Natural killer cell treated with Interleukin-12 subunit alpha and Interleukin-12 subunit beta and Interleukin-15 and Interleukin-18, amount 100 ng/mL, for 72 hours (primary cell): ENCODE measurements around the gene ANKRD17. TPM values are rescaled to one million over a fixed set of nuclear protein-coding genes. Genes with fewer than 3 reads are reported as not detected.
A peak's percentile ranks its signal among the peaks of the same experiment; 100 is the strongest.
"Not testable (repeated sequence)": the region's sequence is repeated elsewhere in the genome, so short reads cannot be mapped to it uniquely, and the experiment has no call there.

Experiments
- ATAC-seq, 2 donors: fragments of 150-1000 bp; cut with Tn5 transposase in 1 of 2; sonication (Bioruptor Pico), chemical (Tn5 transposase) in 1 of 2; 2 replicates each; pipeline ENCODE4 v1.10.0; 2021
- DNase-seq: peaks from one replicate; pipeline ENCODE4 v3.0.0; 2022; ENCODE audit warnings: low spot score
- H3K27ac Mint-ChIP-seq, 2 donors: 1 replicate in 1 of 2; 2 replicates in 1 of 2; pipeline ENCODE4 v1.8.0; 2022; ENCODE audit warnings: mixed read lengths in 2 of 2, mild to moderate bottlenecking in 1 of 2, moderate library complexity in 1 of 2
- H3K27me3 Mint-ChIP-seq, 2 donors: 1 replicate in 1 of 2; 2 replicates in 1 of 2; pipeline ENCODE4 v1.8.0; 2022; ENCODE audit warnings: mixed read lengths in 2 of 2
- H3K36me3 Mint-ChIP-seq: one replicate; pipeline ENCODE4 v1.8.0; 2022; ENCODE audit warnings: mixed read lengths
- H3K4me1 Mint-ChIP-seq, 2 donors: 1 replicate in 1 of 2; 2 replicates in 1 of 2; pipeline ENCODE4 v1.8.0; 2022; ENCODE audit warnings: low read depth in 2 of 2, mixed read lengths in 2 of 2, mild to moderate bottlenecking in 1 of 2
- H3K4me3 Mint-ChIP-seq: one replicate; pipeline ENCODE4 v1.8.0; 2022; ENCODE audit warnings: mixed read lengths
- H3K9me3 Mint-ChIP-seq: 2 replicates; pipeline ENCODE4 v1.8.0; 2022; ENCODE audit warnings: mixed read lengths
- total RNA-seq, 2 donors: library from RNA; stranded (reverse); gene quantifications; one replicate each; pipeline ENCODE4 v1.2.3, GENCODE V29; 2022

ANKRD17 gene
- total RNA-seq, 2 donors from 2014 or later, result 63.5 to 88.6 TPM

GRCh38 chr4:73208376-73208775, 50.2 kb downstream of the ANKRD17 start:
- Mint-ChIP-seq H3K4me1 (peaks cover 36 to 51% of the 10 kb centered on the region in 2 donors), H3K4me3 (no peak overlapping the region), H3K36me3 (peaks cover 7% of the 10 kb centered on the region), H3K27ac (no peak overlapping the region), H3K27me3 (no peaks in the 10 kb centered on the region), H3K9me3 (no peaks in the 10 kb centered on the region)
- ATAC-seq (no peak), DNase-seq (no peak)

GRCh38 chr4:73206236-73206635, 52.4 kb downstream of the ANKRD17 start:
- Mint-ChIP-seq H3K4me3 (no peak overlapping the region), H3K9me3 (no peaks in the 10 kb centered on the region), H3K27me3 (no peaks in the 10 kb centered on the region), H3K4me1 (peaks cover 40 to 61% of the 10 kb centered on the region in 2 donors), H3K27ac (no peak overlapping the region), H3K36me3 (peaks cover 22% of the 10 kb centered on the region)
- ATAC-seq, result no peak
- DNase-seq, result no peak

GRCh38 chr4:73205482-73205881, 53.1 kb downstream of the ANKRD17 start:
- peaks cover 40 to 60% of the 10 kb centered on the region in 2 donors for H3K4me1 Mint-ChIP-seq
- H3K27ac Mint-ChIP-seq, result no peak overlapping the region
- no peaks in the 10 kb centered on the region for H3K27me3 Mint-ChIP-seq
- DNase-seq (no peak), ATAC-seq (no peak)
- peaks cover 22% of the 10 kb centered on the region for H3K36me3 Mint-ChIP-seq
- no peaks in the 10 kb centered on the region for H3K9me3 Mint-ChIP-seq
- H3K4me3 Mint-ChIP-seq, result no peak overlapping the region

- H3K36me3 Mint-ChIP-seq, result peaks cover 22% of the 10 kb centered on the region
Measured at GRCh38 chr4:73203976-73204375, 54.6 kb downstream of the ANKRD17 start.

GRCh38 chr4:73197220-73197619, 61.4 kb downstream of the ANKRD17 start:
- ATAC-seq, result no peak
- no peak overlapping the region for H3K27ac Mint-ChIP-seq
- no peak for DNase-seq
- peaks cover 5% of the 10 kb centered on the region for H3K36me3 Mint-ChIP-seq
- no peaks in the 10 kb centered on the region for H3K27me3 Mint-ChIP-seq
- H3K9me3 Mint-ChIP-seq, result no peaks in the 10 kb centered on the region
- peaks cover 15 to 17% of the 10 kb centered on the region in 2 donors for H3K4me1 Mint-ChIP-seq
- no peak overlapping the region for H3K4me3 Mint-ChIP-seq

More at GRCh38 chr4:73203976-73204375, 54.6 kb downstream of the ANKRD17 start:
- not testable (repeated sequence) for H3K27me3 Mint-ChIP-seq, H3K9me3 Mint-ChIP-seq, H3K27ac Mint-ChIP-seq, ATAC-seq, DNase-seq, H3K4me3 Mint-ChIP-seq
- peaks cover 42 to 48% of the 10 kb centered on the region in 2 donors for H3K4me1 Mint-ChIP-seq

GRCh38 chr4:73194064-73194463, 64.5 kb downstream of the ANKRD17 start:
- ATAC-seq (no peak), DNase-seq (no peak)
- no peak overlapping the region for H3K4me3 Mint-ChIP-seq
- H3K4me1 Mint-ChIP-seq, result peaks cover 13 to 22% of the 10 kb centered on the region in 2 donors
- H3K27ac Mint-ChIP-seq, result no peak overlapping the region
- H3K27me3 Mint-ChIP-seq, result no peaks in the 10 kb centered on the region
- H3K9me3 Mint-ChIP-seq, result no peaks in the 10 kb centered on the region
- H3K36me3 Mint-ChIP-seq, result peaks cover 4% of the 10 kb centered on the region

- peaks cover 12 to 25% of the 10 kb centered on the region in 2 donors for H3K4me1 Mint-ChIP-seq
Measured at GRCh38 chr4:73193659-73194058, 64.9 kb downstream of the ANKRD17 start.

GRCh38 chr4:73193155-73193554, 65.4 kb downstream of the ANKRD17 start:
- Mint-ChIP-seq H3K36me3 (peaks cover 4% of the 10 kb centered on the region), H3K27me3 (no peaks in the 10 kb centered on the region), H3K4me1 (peaks cover 10 to 26% of the 10 kb centered on the region in 2 donors), H3K9me3 (no peaks in the 10 kb centered on the region), H3K4me3 (no peak overlapping the region), H3K27ac (peak overlapping the region in 1 of 2 donors; percentile 66)
- ATAC-seq (no peak), DNase-seq (no peak)

More at GRCh38 chr4:73193659-73194058, 64.9 kb downstream of the ANKRD17 start:
- H3K27ac Mint-ChIP-seq, result peak overlapping the region in 1 of 2 donors; percentile 66
- DNase-seq (no peak), ATAC-seq (no peak)
- no peak overlapping the region for H3K4me3 Mint-ChIP-seq
- H3K27me3 Mint-ChIP-seq, result no peaks in the 10 kb centered on the region
- H3K9me3 Mint-ChIP-seq, result no peaks in the 10 kb centered on the region
- peaks cover 4% of the 10 kb centered on the region for H3K36me3 Mint-ChIP-seq

- no peak for ATAC-seq
- no peak overlapping the region for H3K4me3 Mint-ChIP-seq
- H3K9me3 Mint-ChIP-seq, result no peaks in the 10 kb centered on the region
- no peaks in the 10 kb centered on the region for H3K27me3 Mint-ChIP-seq
- DNase-seq, result no peak
- peaks cover 4% of the 10 kb centered on the region for H3K36me3 Mint-ChIP-seq
- H3K27ac Mint-ChIP-seq, result no peak overlapping the region
- H3K4me1 Mint-ChIP-seq, result peaks cover 11 to 26% of the 10 kb centered on the region in 2 donors
Measured at GRCh38 chr4:73189274-73189810, 69.3 kb downstream of the ANKRD17 start.

GRCh38 chr4:73187325-73187724, 71.3 kb downstream of the ANKRD17 start:
- peaks cover 12 to 27% of the 10 kb centered on the region in 2 donors for H3K4me1 Mint-ChIP-seq
- DNase-seq (no peak), ATAC-seq (no peak)
- no peaks in the 10 kb centered on the region for H3K27me3 Mint-ChIP-seq
- H3K4me3 Mint-ChIP-seq, result no peak overlapping the region
- H3K27ac Mint-ChIP-seq, result no peak overlapping the region
- H3K9me3 Mint-ChIP-seq, result no peaks in the 10 kb centered on the region
- peaks cover 4% of the 10 kb centered on the region for H3K36me3 Mint-ChIP-seq

- no peaks in the 10 kb centered on the region for H3K9me3 Mint-ChIP-seq
- H3K27me3 Mint-ChIP-seq, result no peaks in the 10 kb centered on the region
- no peak overlapping the region for H3K27ac Mint-ChIP-seq
- DNase-seq, result no peak
- H3K36me3 Mint-ChIP-seq, result peaks cover 4% of the 10 kb centered on the region
- no peak overlapping the region for H3K4me3 Mint-ChIP-seq
- peaks cover 16 to 27% of the 10 kb centered on the region in 2 donors for H3K4me1 Mint-ChIP-seq
- no peak for ATAC-seq
Measured at GRCh38 chr4:73185903-73186302, 72.7 kb downstream of the ANKRD17 start.

- Mint-ChIP-seq H3K4me3 (no peak overlapping the region), H3K9me3 (no peaks in the 10 kb centered on the region), H3K4me1 (peaks cover 13 to 23% of the 10 kb centered on the region in 2 donors), H3K27me3 (no peaks in the 10 kb centered on the region), H3K27ac (no peak overlapping the region), H3K36me3 (peaks cover 2% of the 10 kb centered on the region)
- no peak for ATAC-seq
- DNase-seq, result no peak
Measured at GRCh38 chr4:73181231-73181630, 77.4 kb downstream of the ANKRD17 start.

- Mint-ChIP-seq H3K4me3 (no peak overlapping the region), H3K27me3 (no peaks in the 10 kb centered on the region), H3K4me1 (peaks cover 30 to 47% of the 10 kb centered on the region in 2 donors), H3K36me3 (peaks cover 29% of the 10 kb centered on the region), H3K9me3 (peaks cover 3% of the 10 kb centered on the region), H3K27ac (no peak overlapping the region)
- DNase-seq (no peak), ATAC-seq (no peak)
Measured at GRCh38 chr4:73178389-73178788, 80.2 kb downstream of the ANKRD17 start.

GRCh38 chr4:73172161-73172560, 86.4 kb downstream of the ANKRD17 start:
- Mint-ChIP-seq H3K9me3 (peaks cover 3% of the 10 kb centered on the region), H3K4me3 (no peak overlapping the region), H3K27me3 (no peaks in the 10 kb centered on the region), H3K4me1 (peaks cover 45 to 51% of the 10 kb centered on the region in 2 donors), H3K36me3 (peaks cover 65% of the 10 kb centered on the region), H3K27ac (peak overlapping the region in 1 of 2 donors; percentile 55)
- DNase-seq, result no peak
- no peak for ATAC-seq
